Measurements from ENCODE around the gene AGAP1. TPM values are rescaled to one million over a fixed set of nuclear protein-coding genes. Genes with fewer than 3 reads are reported as not detected.

AGAP1 gene
- total RNA-seq, 4 donors from 2014 or later, result 33.7 to 39.9 (median 35.6) TPM

GRCh38 chr2:235863414-235863813 is 369.6 kb downstream of the AGAP1 start:
- 90 to 92% methylated on average over 10 to 11 of the region's 11 CpGs for WGBS, 2 donors
- H3K27me3 ChIP-seq, result no peaks in the 10 kb centered on the region
- H3K27ac ChIP-seq, result no peak overlapping the region
- DNase-seq (ENCODE audit: low spot score in 2 of 2), result no peak
- H3K9me3 ChIP-seq, result no peaks in the 10 kb centered on the region
- TF ChIP-seq EP300 (IDR thresholded peaks at IDR 0.05), result no peak
- no peak for TF ChIP-seq POLR2A (IDR thresholded peaks at IDR 0.05)
- TF ChIP-seq CTCF (IDR thresholded peaks at IDR 0.05), result no peak
- H3K4me3 ChIP-seq, result no peak overlapping the region
- H3K4me1 ChIP-seq, result peaks cover 0 to 36% (median 2%) of the 10 kb centered on the region in 4 donors
- H3K36me3 ChIP-seq, result peaks cover 0 to 12% (median 0%) of the 10 kb centered on the region in 3 donors

- Histone ChIP-seq H3K27ac (no peak overlapping the region), H3K4me1 (peaks cover 0 to 31% (median 1%) of the 10 kb centered on the region in 4 donors), H3K27me3 (no peaks in the 10 kb centered on the region), H3K4me3 (no peak overlapping the region), H3K9me3 (no peaks in the 10 kb centered on the region), H3K36me3 (peaks cover 0 to 12% (median 0%) of the 10 kb centered on the region in 3 donors)
- WGBS, 2 donors, result 64 to 65% methylated on average over 17 of the region's 17 CpGs
- no peak for TF ChIP-seq CTCF (IDR thresholded peaks at IDR 0.05)
- no peak for DNase-seq (ENCODE audit: low spot score in 2 of 2)
These were observed 370.5 kb downstream of the AGAP1 start for GRCh38 chr2:235864302-235864701.

DNA sequence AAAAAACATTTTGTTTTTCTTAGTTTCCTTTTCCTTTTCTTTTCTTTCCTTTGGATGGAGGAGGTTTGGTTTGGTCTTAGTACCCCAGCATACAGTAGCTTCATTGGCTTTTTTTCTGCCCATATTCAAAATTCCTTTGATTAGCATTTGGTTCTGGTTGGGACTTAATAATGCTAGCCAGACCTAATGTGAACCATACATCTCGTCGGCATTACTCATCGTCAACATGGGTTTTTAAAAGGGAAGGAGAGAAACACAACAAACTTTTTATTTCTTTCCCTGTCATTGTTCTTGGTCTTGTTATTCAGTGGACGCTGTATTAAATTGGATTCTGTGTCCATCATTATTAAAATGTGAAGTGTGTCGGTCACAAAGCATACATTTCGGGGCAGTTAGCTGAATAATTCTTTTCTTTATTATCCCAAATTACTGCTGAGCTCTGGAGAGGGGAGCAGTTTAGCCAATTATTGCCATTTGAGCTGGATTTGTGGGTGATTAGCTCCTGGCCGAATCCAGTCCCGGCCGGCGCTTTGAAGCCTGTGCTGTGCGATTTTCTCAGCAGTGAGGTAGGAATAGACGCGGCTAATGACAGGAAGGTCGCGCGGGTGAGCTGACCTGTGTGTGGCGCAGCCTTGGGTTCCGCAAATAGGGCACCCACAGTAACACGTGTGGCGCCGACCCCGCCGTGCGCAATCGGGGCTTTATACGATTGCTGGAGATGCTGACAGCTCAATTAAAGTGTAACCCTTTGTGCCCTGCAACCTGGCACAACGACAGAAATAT is 371.1 kb downstream of the AGAP1 start:
- WGBS, 2 donors, result 38 to 58% methylated on average over 23 to 27 of the region's 27 CpGs
- no peak overlapping the region for H3K4me3 ChIP-seq
- no peak overlapping the region for H3K27ac ChIP-seq
- H3K4me1 ChIP-seq, result peaks cover 0 to 26% (median 0%) of the 10 kb centered on the region in 4 donors
- peaks cover 0 to 3% (median 0%) of the 10 kb centered on the region in 4 donors for H3K9me3 ChIP-seq
- TF ChIP-seq EP300 (IDR thresholded peaks at IDR 0.05) (no peak), CTCF (IDR thresholded peaks at IDR 0.05) (no peak), POLR2A (IDR thresholded peaks at IDR 0.05) (no peak)
- DNase-seq (ENCODE audit: low spot score in 2 of 2), result no peak
- no peaks in the 10 kb centered on the region for H3K27me3 ChIP-seq
- H3K36me3 ChIP-seq, result peaks cover 0 to 13% (median 0%) of the 10 kb centered on the region in 3 donors

GRCh38 chr2:235866373-235866772 is 372.5 kb downstream of the AGAP1 start:
- no peak for DNase-seq (ENCODE audit: low spot score in 2 of 2)
- 96 to 97% methylated on average over 4 of the region's 4 CpGs for WGBS, 2 donors
- H3K4me1 ChIP-seq, result peaks cover 0 to 22% (median 0%) of the 10 kb centered on the region in 4 donors
- H3K27ac ChIP-seq, result no peak overlapping the region
- no peaks in the 10 kb centered on the region for H3K27me3 ChIP-seq
- H3K9me3 ChIP-seq, result peaks cover 0 to 16% (median 0%) of the 10 kb centered on the region in 4 donors
- no peak overlapping the region for H3K4me3 ChIP-seq
- H3K36me3 ChIP-seq, result peaks cover 0 to 25% (median 0%) of the 10 kb centered on the region in 3 donors
- no peak for TF ChIP-seq POLR2A (IDR thresholded peaks at IDR 0.05)
- TF ChIP-seq CTCF (IDR thresholded peaks at IDR 0.05), result no peak
- no peak for TF ChIP-seq EP300 (IDR thresholded peaks at IDR 0.05)

GRCh38 chr2:235868224-235868623 is 374.4 kb downstream of the AGAP1 start:
- H3K4me1 ChIP-seq, result peaks cover 0 to 22% (median 0%) of the 10 kb centered on the region in 4 donors

More at GRCh38 chr2:235868224-235868623, 374.4 kb downstream of the AGAP1 start:
- Histone ChIP-seq H3K27me3 (no peaks in the 10 kb centered on the region), H3K36me3 (peaks cover 0 to 32% (median 0%) of the 10 kb centered on the region in 3 donors), H3K27ac (no peak overlapping the region), H3K4me3 (no peak overlapping the region), H3K9me3 (peaks cover 0 to 16% (median 0%) of the 10 kb centered on the region in 4 donors)
- TF ChIP-seq CTCF (IDR thresholded peaks at IDR 0.05) (no peak), EP300 (IDR thresholded peaks at IDR 0.05) (no peak), POLR2A (IDR thresholded peaks at IDR 0.05) (no peak)
- 58 to 62% methylated on average over 16 of the region's 16 CpGs for WGBS, 2 donors
- no peak for DNase-seq (ENCODE audit: low spot score in 2 of 2)
